Heart right ventricle (tissue), 16 donors: Measurements from ENCODE around the gene ABI1. TPM values are rescaled to one million over a fixed set of nuclear protein-coding genes. Genes with fewer than 3 reads are reported as not detected.

Source experiments
- ATAC-seq, 8 donors: fragments of 200-7000 bp; cut with Tn5 transposase; one replicate each; pipeline ENCODE4 v1.9.1; 2020; ENCODE audit warnings: mild to moderate bottlenecking in 8 of 8, moderate library complexity in 8 of 8, moderate number of reproducible peaks in 1 of 8
- DNase-seq, 2 donors: peaks; one replicate each; pipeline ENCODE4 v3.0.0-alpha.2; 2020
- H3K27ac ChIP-seq, 10 donors: fragments of 200-600 bp; sonication (generic) in 2 of 10; one replicate each; pipeline versions ENCODE4 v1.5.0 to v1.8.0; 2020 to 2022; ENCODE audit warnings: mild to moderate bottlenecking in 3 of 10
- H3K27me3 ChIP-seq, 7 donors: fragments of 200-600 bp; one replicate each; pipeline ENCODE4 v1.8.0; 2021 to 2022; ENCODE audit warnings: mild to moderate bottlenecking in 2 of 7
- H3K36me3 ChIP-seq, 9 donors: fragments of 200-600 bp; sonication (generic) in 1 of 9; one replicate each; pipeline versions ENCODE4 v1.5.0 to v1.8.0; 2020 to 2022; ENCODE audit warnings: mild to moderate bottlenecking in 2 of 9
- H3K4me1 ChIP-seq, 9 donors: fragments of 200-600 bp; sonication (generic) in 1 of 9; one replicate each; pipeline versions ENCODE4 v1.5.0 to v1.8.0; 2020 to 2022; ENCODE audit warnings: mild to moderate bottlenecking in 4 of 9
- H3K4me3 ChIP-seq, 10 donors: fragments of 200-600 bp; sonication (generic) in 2 of 10; one replicate each; pipeline versions ENCODE4 v1.5.0 to v1.8.0; 2020 to 2022; ENCODE audit warnings: mild to moderate bottlenecking in 7 of 10, moderate library complexity in 2 of 10
- H3K9me3 ChIP-seq, 11 donors: fragments of 200-600 bp in 10 of 11; sonication (generic) in 2 of 11; one replicate each; pipeline versions ENCODE4 v1.5.0 to v1.8.0; 2013 to 2022; ENCODE audit warnings: mild to moderate bottlenecking in 2 of 11, control low read depth in 1 of 11, moderate library complexity in 1 of 11
- WGBS, 2 donors: extraction: QIAGEN DNeasy Blood & Tissue Kit; methylation state at CpG; one replicate each; pipeline ENCODE4 v1.1.7; 2013; ENCODE audit warnings: inconsistent platforms in 1 of 2; 5-methylcytosine and 5-hydroxymethylcytosine counted together
- intact Hi-C, 10 donors: fragments of 100-400 bp; cut with DNase I; formaldehyde crosslinking; loops; one replicate each; pipeline versions ENCODE4 v1.11.1 to v1.14.2; 2022
- polyA plus RNA-seq, 2 donors: library from polyadenylated mRNA; stranded (reverse); fragments of 200-250 nt; gene quantifications; one replicate each; pipeline ENCODE4 v1.2.3, GENCODE V29; 2013
- total RNA-seq, 10 donors: library from RNA; stranded (reverse); fragmentation: NEBNext Ultra II Directional in 3 of 10; extraction: Animal tissue kit (Norgen Biotek cat#: 25700) in 3 of 10; gene quantifications; one replicate each; pipeline versions ENCODE4 v1.2.1 to v1.2.4, GENCODE V29; 2021 to 2023
- TF ChIP-seq, protein P1 (sequence below), 9 donors: fragments of 200-600 bp; sonication (generic) in 2 of 9; IDR thresholded peaks; one replicate each; pipeline versions ENCODE4 v1.5.0 to v1.8.0; 2021 to 2022; ENCODE audit warnings: antibody characterized with exemption in 9 of 9, mild to moderate bottlenecking in 5 of 9, moderate library complexity in 1 of 9
- donor health status: Arrhythmogenic right ventricular cardiomyopathy.
- donor health status: ischemic (EF 13 %, LVEDD 7.1; RV severe dilation, severe dysfunction).
- donor health status: healthy with polysubstance abuse.
- donor health status: DM: no; HTN: yes; CAD: no.
- donor health status: DM: no; HTN: no; CAD: no.
- donor health status: ischemic (EF 25% LVEDD 6.9; RV normal size, moderate dysfunction).
- donor health status: ischemic (EF 25% LVEDD 5.7; RV mildly dilated, moderate dysfunction).
- donor health status: healthy.
- donor health status: DM: yes; HTN: yes; CAD: no.
- donor health status: Ischemic cardiomyopathy.
- donor health status: ischemic (EF 35%, LVEDD 5.7; RV mildly dilated, moderate dysfunction).
- donor health status: nonischemic (EF 11% LVEDD 7.7; RV severe dilation, severe dysfunction).
- donor health status: DM: yes; HTN: yes; CAD: no.
- donor health status: PGD.
- donor health status: ischemic (EF 29% LVEDD 5.4; RV normal size, mild dysfunction).
- donor health status: nonischemic (EF 23%, LVEDD 6.1; RV moderate dilation, normal function).

The ABI1 gene
- total and polyA plus RNA-seq, 12 donors, result 14.6 to 39.3 (median 27.6) TPM

DNA sequence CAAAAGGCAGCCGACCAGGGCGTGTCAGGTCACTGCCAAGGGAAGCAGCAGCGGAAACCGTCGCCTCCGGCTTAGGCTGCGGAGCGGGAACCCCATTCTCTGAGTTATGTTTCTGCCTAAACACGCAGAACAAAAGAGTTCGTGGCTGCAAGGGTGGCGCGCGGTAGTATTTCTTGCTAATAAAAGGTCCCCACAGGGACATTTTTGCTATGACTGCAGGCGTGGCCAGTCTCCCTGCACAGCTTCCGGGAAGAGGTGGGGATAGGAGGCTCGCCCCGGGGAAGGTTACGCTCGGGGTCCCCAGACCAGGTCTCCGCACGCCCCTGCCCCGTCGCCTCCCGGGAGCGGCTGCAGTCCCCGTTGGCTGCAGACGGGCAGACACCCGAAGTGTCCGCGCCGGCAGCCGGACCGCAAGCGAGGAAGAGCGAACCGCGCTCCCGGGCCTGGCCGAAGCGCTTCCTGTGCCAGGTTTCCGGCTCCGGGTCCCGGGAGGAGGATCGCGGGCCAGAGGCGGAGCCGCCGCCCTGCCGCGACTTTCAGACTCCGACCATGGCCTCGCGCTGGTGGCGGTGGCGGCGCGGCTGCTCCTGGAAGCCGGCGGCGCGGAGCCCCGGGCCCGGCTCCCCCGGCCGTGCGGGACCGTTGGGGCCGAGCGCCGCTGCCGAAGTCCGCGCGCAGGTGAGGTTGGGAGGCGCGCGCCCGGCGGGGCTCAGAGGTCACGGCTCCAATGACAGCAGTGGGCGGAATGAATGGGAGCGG lies 163.4 kb downstream of the ABI1 start, which contains the start of gene PDSS1:
Gene PDSS1, plus strand, starts transcription at position 539 of the 759 bp plus-strand sequence. Its CDS starts 11 bp downstream, at position 550.
- Histone ChIP-seq H3K27me3 (peaks cover 0 to 12% (median 6%) of the 10 kb centered on the region in 7 donors), H3K4me1 (peaks cover 0 to 19% (median 16%) of the 10 kb centered on the region in 9 donors), H3K36me3 (peaks cover 0 to 3% (median 0%) of the 10 kb centered on the region in 9 donors), H3K27ac (peak within 1 kb of the TSS; percentile 93 to 99 (median 97)), H3K4me3 (peak within 1 kb of the TSS; percentile 75 to 97 (median 86)), H3K9me3 (no peaks in the 10 kb centered on the region)
- DNase-seq, result peak; percentile 65 to 76
- 0 to 1% methylated on average over 82 of the region's 82 CpGs for WGBS, 2 donors
- TF ChIP-seq, protein P1, sequence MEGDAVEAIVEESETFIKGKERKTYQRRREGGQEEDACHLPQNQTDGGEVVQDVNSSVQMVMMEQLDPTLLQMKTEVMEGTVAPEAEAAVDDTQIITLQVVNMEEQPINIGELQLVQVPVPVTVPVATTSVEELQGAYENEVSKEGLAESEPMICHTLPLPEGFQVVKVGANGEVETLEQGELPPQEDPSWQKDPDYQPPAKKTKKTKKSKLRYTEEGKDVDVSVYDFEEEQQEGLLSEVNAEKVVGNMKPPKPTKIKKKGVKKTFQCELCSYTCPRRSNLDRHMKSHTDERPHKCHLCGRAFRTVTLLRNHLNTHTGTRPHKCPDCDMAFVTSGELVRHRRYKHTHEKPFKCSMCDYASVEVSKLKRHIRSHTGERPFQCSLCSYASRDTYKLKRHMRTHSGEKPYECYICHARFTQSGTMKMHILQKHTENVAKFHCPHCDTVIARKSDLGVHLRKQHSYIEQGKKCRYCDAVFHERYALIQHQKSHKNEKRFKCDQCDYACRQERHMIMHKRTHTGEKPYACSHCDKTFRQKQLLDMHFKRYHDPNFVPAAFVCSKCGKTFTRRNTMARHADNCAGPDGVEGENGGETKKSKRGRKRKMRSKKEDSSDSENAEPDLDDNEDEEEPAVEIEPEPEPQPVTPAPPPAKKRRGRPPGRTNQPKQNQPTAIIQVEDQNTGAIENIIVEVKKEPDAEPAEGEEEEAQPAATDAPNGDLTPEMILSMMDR (IDR thresholded peaks at IDR 0.05), result no peak
- intact Hi-C loops, result loop anchor here in 1 of 10 donors (10.0 kb wide), 1 partner anchor 167 kb away; the partner anchor contains the start of gene ABI1
- ATAC-seq, result peak; percentile 93 to 97 (median 96)

DNA sequence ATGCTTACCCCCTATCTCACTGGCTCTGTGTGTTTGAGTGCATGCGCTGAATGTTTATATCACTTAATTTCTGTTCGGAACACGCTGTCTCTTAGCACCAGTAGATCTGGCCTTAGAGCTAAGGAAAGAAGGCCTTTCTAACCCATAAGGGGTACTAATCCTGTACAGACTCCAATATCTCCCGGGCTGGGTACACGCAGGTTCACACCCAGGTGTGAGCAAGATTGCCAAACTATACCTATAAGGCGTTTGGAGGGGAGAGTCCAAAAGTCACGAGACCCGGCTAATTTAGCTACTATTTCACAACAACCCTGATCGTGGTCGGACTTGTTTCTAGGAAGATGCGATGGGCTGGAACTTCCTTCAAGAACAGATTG lies 164.0 kb downstream of the ABI1 start:
- peak overlapping the region; percentile 75 to 97 (median 86) for H3K4me3 ChIP-seq
- H3K4me1 ChIP-seq, result peaks cover 0 to 19% (median 16%) of the 10 kb centered on the region in 9 donors
- ATAC-seq, result peak in 5 of 8 donors; percentile 10 to 24 (median 20)
- no peak for DNase-seq
- H3K36me3 ChIP-seq, result no peaks in the 10 kb centered on the region
- WGBS, 2 donors, result 24 to 25% methylated on average over 11 of the region's 11 CpGs
- H3K27me3 ChIP-seq, result peaks cover 0 to 16% (median 6%) of the 10 kb centered on the region in 7 donors
- TF ChIP-seq, protein P1 (IDR thresholded peaks at IDR 0.05), result no peak
- no peaks in the 10 kb centered on the region for H3K9me3 ChIP-seq
- H3K27ac ChIP-seq, result peak overlapping the region; percentile 93 to 99 (median 97)
- intact Hi-C loops, result loop anchor here in 1 of 10 donors (10.0 kb wide), 1 partner anchor 168 kb away; the partner anchor contains the start of gene ABI1

Other genes starting within 250 kb of the ABI1 start
- gene PDSS1, start 163.3 kb downstream of the ABI1 start, total RNA-seq, result 1 to 10 TPM; 3.7 to 7.2 (median 5.3) TPM
- gene PDSS1, start 163.3 kb downstream of the ABI1 start, polyA plus RNA-seq, result 10 to 100 TPM; 10.4 to 10.5 TPM
- gene ANKRD26, start 239.5 kb upstream of the ABI1 start, total RNA-seq, result 10 to 100 TPM in 7 of 10 donors, 1 to 10 TPM in 3; 8.2 to 12.2 (median 10.8) TPM
- 10 to 100 TPM in 1 of 2 donors, 1 to 10 TPM in 1; 1.9 to 10.3 TPM for gene ANKRD26, start 239.5 kb upstream of the ABI1 start, polyA plus RNA-seq